ES-I3 (cell line): ENCODE results near the gene MYO3B.

Experiments used
- H3K36me3 ChIP-seq: 2 replicates; pipeline ENCODE4 v1.6.1; 2013; ENCODE audit warnings: mild to moderate bottlenecking, low read length, control low read depth, moderate library complexity; ENCODE audit not compliant: insufficient read depth
- H3K4me1 ChIP-seq: 2 replicates; pipeline ENCODE4 v1.6.1; 2013; ENCODE audit warnings: mild to moderate bottlenecking, control low read depth, low read length; ENCODE audit not compliant: insufficient read depth
- H3K9ac ChIP-seq: 2 replicates; pipeline ENCODE4 v1.6.1; 2013; ENCODE audit warnings: low read depth, mild to moderate bottlenecking, low read length, moderate library complexity
- H3K9me3 ChIP-seq: 2 replicates; pipeline ENCODE4 v1.6.1; 2013; ENCODE audit warnings: mild to moderate bottlenecking, low read length, moderate library complexity; ENCODE audit not compliant: control insufficient read depth, insufficient read depth

Gene MYO3B

GRCh38 chr2:170359466-170359865 is 181.5 kb downstream of the MYO3B start:
- Histone ChIP-seq H3K9me3 (no peaks in the 10 kb centered on the region), H3K4me1 (peaks cover 16% of the 10 kb centered on the region; the same call in 1 of the 2 replicates), H3K9ac (no peak overlapping the region), H3K36me3 (no peaks in the 10 kb centered on the region)

- Histone ChIP-seq H3K9me3 (no peaks in the 10 kb centered on the region), H3K9ac (no peak overlapping the region), H3K4me1 (peaks cover 19% of the 10 kb centered on the region; the same call in 1 of the 2 replicates), H3K36me3 (no peaks in the 10 kb centered on the region)
These were observed 182.7 kb downstream of the MYO3B start for GRCh38 chr2:170360546-170361089.

- Histone ChIP-seq H3K4me1 (peaks cover 19% of the 10 kb centered on the region; the same call in 1 of the 2 replicates), H3K9me3 (no peaks in the 10 kb centered on the region), H3K36me3 (no peaks in the 10 kb centered on the region), H3K9ac (no peak overlapping the region)
These were observed 183.4 kb downstream of the MYO3B start for GRCh38 chr2:170361090-170361936.

- Histone ChIP-seq H3K9me3 (no peaks in the 10 kb centered on the region), H3K9ac (no peak overlapping the region), H3K4me1 (peaks cover 28% of the 10 kb centered on the region), H3K36me3 (no peaks in the 10 kb centered on the region)
These were observed 184.4 kb downstream of the MYO3B start for GRCh38 chr2:170362313-170362870.

- Histone ChIP-seq H3K36me3 (no peaks in the 10 kb centered on the region), H3K9me3 (no peaks in the 10 kb centered on the region), H3K9ac (no peak overlapping the region), H3K4me1 (peaks cover 34% of the 10 kb centered on the region)
These were observed 185.1 kb downstream of the MYO3B start for GRCh38 chr2:170362871-170363631.

- Histone ChIP-seq H3K9me3 (no peaks in the 10 kb centered on the region), H3K4me1 (peaks cover 47% of the 10 kb centered on the region), H3K9ac (no peak overlapping the region), H3K36me3 (no peaks in the 10 kb centered on the region)
These were observed 187.1 kb downstream of the MYO3B start for GRCh38 chr2:170365003-170365402.

GRCh38 chr2:170365686-170366085 is 187.7 kb downstream of the MYO3B start:
- Histone ChIP-seq H3K4me1 (peaks cover 54% of the 10 kb centered on the region), H3K9ac (no peak overlapping the region), H3K36me3 (no peaks in the 10 kb centered on the region), H3K9me3 (no peaks in the 10 kb centered on the region)

- Histone ChIP-seq H3K4me1 (peaks cover 46% of the 10 kb centered on the region), H3K9ac (no peak overlapping the region), H3K9me3 (no peaks in the 10 kb centered on the region), H3K36me3 (no peaks in the 10 kb centered on the region)
These were observed 190.4 kb downstream of the MYO3B start for GRCh38 chr2:170368370-170368769.

- Histone ChIP-seq H3K4me1 (peaks cover 46% of the 10 kb centered on the region), H3K36me3 (no peaks in the 10 kb centered on the region), H3K9ac (no peak overlapping the region), H3K9me3 (no peaks in the 10 kb centered on the region)
These were observed 191.3 kb downstream of the MYO3B start for GRCh38 chr2:170369228-170369627.

- Histone ChIP-seq H3K9me3 (no peaks in the 10 kb centered on the region), H3K9ac (no peak overlapping the region), H3K36me3 (no peaks in the 10 kb centered on the region), H3K4me1 (peaks cover 40% of the 10 kb centered on the region)
These were observed 191.9 kb downstream of the MYO3B start for GRCh38 chr2:170369894-170370293.

GRCh38 chr2:170371231-170371998 is 193.5 kb downstream of the MYO3B start:
- H3K9me3 ChIP-seq, result no peaks in the 10 kb centered on the region
- H3K4me1 ChIP-seq, result peaks cover 36% of the 10 kb centered on the region
- no peaks in the 10 kb centered on the region for H3K36me3 ChIP-seq
- H3K9ac ChIP-seq, result no peak overlapping the region

GRCh38 chr2:170375192-170375591 is 197.2 kb downstream of the MYO3B start:
- Histone ChIP-seq H3K4me1 (peaks cover 5% of the 10 kb centered on the region; the same call in 1 of the 2 replicates), H3K9me3 (no peaks in the 10 kb centered on the region), H3K36me3 (no peaks in the 10 kb centered on the region), H3K9ac (no peak overlapping the region)

GRCh38 chr2:170377500-170378207 is 199.7 kb downstream of the MYO3B start:
- no peaks in the 10 kb centered on the region for H3K36me3 ChIP-seq
- H3K9ac ChIP-seq, result no peak overlapping the region
- no peaks in the 10 kb centered on the region for H3K4me1 ChIP-seq
- no peaks in the 10 kb centered on the region for H3K9me3 ChIP-seq
